IPS DF 19.7 (cell line): ENCODE results near the gene TRHDE.
A peak's percentile ranks its signal among the peaks of the same experiment; 100 is the strongest.
"Not testable (repeated sequence)": the region's sequence is repeated elsewhere in the genome, so short reads cannot be mapped to it uniquely, and the experiment has no call there.

Experiments
- DNase-seq: peaks from one replicate; pipeline ENCODE4 v3.0.0-alpha.2; 2013; ENCODE audit warnings: low read depth, low spot score

Gene TRHDE

DNA sequence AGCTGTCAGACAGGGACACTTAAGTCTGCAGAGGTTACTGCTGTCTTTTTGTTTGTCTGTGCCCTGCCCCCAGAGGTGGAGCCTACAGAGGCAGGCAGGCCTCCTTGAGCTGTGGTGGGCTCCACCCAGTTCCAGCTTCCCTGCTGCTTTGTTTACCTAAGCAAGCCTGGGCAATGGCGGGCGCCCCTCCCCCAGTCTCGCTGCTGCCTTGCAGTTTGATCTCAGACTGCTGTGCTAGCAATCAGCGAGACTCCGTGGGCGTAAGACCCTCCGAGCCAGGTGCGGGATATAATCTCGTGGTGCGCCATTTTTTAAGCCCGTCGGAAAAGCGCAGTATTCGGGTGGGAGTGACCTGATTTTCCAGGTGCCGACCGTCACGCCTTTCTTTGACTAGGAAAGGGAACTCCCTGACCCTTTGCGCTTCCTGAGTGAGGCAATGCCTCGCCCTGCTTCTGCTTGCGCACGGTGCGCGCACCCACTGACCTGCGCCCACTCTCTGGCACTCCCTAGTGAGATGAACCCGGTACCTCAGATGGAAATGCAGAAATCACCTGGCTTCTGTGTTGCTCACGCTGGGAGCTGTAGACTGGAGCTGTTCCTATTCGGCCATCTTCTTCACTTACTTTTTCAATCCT lies 248.0 kb downstream of the TRHDE start:
- not testable (repeated sequence) for DNase-seq

DNA sequence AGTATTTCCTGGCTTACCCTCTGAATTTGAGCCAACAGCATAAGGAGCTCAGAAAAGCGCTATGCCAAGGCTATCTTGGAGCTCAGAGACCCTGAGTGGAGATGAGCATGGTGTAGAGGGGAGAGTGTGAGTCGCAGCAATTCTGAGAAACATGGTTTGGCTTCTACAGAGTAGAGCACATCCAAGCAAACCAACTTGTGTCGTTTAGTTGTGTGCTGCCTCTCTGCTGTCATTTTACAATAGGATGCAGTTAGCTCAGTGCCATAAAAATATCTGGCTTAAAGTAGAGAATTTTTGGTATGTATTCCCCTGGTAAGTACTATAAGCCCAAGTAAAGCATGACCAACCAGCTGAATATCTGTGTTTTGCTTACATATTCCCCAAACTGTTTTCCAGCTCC lies 249.2 kb downstream of the TRHDE start:
- DNase-seq, result no peak

DNA sequence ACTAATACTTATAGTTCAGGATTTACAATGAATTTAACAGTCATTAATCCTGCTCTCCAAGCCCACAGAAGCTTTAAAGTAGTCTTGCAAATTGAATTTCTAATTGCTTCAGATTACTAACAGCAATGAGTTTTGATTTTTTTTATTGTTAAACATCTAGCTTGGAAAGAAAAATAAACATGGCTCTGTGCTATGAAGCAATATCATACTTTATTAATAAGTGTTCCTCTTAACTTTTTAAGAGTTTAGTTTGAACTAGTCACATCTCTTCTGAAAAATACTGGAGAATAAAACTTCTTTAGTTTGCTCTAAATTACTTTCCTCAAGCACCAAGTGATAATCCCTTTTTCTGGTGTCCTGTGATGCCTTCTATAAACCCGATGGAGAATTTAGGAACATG lies 250.2 kb downstream of the TRHDE start:
- no peak for DNase-seq

DNA sequence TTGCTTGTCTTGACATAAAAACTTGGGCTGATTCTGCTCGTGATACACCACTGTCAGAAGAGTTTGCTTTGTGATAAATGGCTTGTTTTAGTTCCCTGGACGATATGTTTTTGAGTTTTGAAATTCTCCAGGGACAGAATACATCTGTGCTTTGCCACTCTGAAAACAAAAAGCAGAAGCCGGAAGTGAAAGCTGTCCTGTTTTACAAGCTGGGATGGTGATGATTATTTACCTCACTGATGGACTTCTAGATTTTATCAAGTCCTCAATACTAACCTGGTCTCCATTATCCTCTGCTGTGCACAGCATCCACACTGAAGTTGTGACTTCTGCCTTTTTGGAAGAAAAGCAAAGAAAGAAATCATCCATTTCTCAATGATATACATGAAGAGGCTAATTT lies 251.6 kb downstream of the TRHDE start:
- DNase-seq, result no peak

DNA sequence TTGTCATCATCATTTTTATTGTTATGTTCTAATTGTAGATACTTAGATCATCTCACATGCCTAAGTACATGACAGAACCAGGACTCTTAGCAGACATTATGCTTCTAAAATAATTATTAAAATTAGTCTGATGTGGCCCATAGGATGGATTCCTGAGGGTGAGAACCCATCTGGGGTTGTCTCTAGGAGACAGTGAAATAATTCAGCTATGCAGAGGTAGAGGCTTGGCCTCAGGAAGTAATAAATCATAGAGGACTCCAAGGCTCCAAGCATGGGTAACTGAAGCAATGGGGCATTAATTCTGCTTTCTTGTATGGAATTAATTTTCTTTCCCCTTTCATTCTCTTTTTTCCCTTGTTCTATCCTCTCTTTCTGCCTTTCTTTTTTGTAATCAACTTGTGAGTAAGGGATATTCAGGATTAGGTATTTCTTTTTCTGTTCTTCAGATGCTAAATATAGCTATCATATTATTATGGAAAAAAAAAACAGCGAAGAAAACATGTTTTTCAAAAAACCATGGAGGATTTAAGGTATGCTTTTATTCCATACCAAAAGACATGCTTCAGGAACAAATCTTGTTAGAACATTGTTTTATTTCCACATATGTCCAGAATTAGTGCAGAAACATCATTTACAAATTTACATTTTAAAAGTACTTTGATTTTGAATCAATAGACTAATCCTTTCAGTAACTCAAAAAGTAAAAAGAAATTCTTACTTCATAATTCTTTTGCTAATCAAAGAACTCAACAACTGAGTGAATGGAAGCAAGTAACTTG lies 263.2 kb downstream of the TRHDE start:
- no peak for DNase-seq

DNA sequence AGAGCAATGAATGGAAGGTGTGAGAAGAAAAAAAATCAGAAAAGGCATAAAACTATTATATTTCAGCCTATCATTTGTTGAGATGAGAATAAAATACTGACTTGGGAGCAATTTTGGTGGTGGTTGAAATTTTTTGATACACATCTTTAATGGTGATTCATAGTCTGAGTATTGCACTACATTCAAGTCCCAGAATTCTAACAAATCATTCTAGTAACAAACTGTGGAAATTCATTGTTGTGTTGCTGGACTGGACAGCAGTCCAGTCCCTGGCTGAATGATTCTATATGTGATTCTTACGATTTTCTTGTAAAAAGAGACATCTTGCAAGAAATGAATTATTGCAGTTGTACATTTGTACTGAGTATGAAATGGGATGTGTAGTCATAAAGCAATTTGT lies 268.6 kb downstream of the TRHDE start:
- no peak for DNase-seq

DNA sequence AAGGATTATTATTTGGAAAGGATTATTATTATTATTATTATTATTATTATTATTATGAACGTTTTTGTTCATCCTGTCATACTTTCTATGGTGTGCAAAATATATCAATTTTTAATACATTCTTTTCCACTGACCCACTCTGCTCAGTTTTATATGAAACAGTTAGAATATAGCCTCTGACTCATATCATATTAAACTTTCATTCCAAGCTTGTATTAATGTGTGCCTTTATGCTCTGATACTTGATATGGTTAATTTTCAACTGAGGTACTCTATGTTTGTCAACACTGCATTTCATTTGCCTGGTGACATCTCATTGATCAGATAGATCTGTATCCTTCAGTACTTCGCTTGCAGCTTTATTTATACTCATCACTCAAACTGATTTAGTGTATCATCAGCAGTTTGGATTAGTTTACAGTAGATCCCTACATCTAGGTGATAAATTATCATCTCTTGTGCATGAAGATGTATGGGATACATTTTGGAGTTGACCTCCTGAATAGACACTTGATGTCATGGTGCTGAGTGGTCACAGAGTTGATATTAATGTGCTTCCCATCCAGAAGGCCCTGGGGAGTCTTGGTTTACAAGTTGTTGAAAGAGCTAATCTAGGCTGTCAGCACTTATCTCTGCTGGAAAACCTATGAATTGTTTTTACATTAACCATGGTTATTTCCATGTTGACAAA lies 271.8 kb downstream of the TRHDE start:
- DNase-seq, result no peak

DNA sequence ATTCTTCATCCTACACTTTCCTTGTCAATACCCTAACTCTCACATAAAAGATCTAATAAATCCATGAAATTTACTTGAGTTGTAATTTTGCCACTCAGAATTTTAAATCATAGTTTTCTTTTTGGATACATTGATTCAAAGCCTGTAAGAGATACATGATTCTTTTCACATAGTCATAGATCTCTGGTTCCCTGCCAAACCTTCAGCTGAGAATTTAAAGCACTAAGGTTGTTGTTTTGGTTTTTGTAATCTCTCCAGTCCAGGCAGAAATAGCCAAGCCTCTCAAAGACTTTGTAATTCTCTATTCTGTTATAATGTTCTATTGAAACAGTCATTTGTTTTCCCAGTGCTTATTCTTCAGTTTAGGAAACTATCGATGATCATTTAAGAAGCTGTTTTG lies 273.9 kb downstream of the TRHDE start:
- DNase-seq, result no peak

DNA sequence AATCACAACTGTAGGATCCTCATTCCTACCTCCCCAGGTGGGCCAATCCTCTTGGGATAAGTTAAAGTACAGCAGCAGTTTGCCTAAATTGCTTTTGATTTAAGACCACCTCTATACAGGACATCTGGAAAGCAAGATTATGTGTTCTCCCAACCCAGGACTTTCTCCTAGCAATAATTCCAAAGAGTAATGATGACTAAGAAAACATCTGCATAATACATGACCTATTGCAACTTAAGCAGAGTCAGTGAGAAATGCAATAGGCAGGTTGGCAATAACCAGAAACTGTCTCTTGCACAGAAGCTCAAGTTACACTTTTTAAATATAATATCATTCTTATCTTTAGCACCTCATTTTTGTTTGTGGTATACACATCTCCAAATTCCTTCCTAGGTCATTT lies 275.4 kb downstream of the TRHDE start:
- DNase-seq, result no peak

DNA sequence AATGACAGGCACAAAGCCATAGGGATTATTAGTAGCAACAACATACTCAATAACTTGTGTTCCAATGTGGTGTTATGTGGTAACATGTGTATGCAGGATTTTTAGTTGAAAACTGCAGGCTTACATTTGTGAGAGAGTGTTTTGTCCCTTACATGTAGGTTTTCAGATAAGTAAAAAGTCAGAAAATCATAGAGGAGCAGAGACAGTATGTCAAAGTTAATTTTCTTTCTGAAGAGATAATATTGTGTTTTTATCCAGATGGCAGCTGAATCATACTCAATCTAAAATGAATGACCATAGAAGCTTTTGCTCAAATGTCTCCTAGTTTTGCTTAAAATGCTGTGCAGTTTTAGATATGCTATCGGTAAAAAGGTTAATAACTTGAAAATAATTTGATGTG lies 277.0 kb downstream of the TRHDE start:
- DNase-seq, result no peak

DNA sequence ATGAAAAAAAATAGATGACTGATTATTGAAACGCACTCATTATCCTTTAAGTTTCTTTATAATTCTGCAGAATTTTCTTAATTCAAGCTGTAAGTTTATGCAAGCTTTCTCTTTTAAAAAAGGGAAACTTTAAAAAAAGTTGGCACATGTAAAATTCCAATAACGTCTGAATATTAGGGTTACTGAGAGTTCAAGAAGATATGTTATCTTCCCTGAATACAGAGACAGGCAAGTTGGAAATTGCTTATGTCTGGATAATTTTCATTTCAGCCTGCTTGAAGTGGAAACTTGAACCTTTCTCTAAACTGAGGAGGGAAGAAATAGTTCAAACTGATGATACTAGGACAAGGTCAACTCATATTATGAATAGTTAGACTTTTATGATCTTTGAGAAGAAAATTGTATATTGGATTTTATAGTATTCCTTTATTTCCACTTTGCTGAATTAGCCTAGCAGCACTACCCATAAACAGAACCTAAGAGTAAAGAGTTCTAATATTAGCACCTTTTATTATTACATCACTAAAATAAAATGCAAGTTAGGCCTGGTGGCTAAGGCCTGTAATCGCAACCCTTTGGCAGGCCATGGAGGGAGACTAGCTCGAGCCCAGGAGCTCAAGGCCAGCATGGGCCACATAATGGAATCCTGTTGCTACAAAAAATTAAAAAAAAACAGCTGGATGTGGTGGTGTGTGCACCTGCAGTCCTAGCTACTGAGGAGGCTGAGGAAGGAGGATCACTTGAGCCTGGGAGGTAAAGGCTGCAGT lies 288.0 kb downstream of the TRHDE start:
- DNase-seq, result no peak

DNA sequence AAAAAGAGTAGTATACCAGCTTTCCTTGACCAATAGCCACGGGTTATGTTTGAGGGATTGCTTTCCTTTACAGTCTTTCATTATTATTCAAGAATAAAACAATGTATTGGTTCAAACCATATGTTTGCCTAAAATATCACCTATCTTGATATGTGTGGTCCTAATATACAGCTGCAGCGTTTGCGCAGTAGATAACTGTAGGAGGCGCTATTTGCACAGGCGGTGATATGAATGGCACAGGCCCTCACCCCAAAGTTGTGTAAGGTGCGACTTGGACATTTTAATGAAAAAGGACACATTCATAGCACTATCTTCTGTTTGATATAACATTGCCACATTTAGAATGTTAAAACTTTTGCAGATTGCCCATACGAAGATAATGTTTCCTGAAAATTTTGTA lies 298.4 kb downstream of the TRHDE start:
- DNase-seq, result peak; percentile 9

DNA sequence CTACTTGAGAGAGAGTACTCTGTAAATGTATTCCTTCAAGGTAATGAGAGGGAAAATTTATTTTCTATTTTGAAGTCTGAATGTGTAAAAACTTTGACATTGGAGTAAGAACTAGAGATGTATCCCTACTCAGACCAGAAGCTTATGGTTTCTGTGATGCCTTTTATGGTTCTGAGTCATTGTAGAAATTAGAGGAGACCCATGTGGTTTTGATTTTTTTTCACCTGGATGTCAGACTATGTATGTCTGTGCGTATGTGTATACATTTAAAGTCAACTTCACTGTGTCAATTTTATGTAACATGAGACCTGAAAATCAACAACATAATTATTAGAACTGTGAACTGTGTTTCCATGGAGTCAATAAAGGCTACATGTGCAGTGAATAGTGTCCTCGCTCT lies 302.0 kb downstream of the TRHDE start:
- DNase-seq, result no peak

DNA sequence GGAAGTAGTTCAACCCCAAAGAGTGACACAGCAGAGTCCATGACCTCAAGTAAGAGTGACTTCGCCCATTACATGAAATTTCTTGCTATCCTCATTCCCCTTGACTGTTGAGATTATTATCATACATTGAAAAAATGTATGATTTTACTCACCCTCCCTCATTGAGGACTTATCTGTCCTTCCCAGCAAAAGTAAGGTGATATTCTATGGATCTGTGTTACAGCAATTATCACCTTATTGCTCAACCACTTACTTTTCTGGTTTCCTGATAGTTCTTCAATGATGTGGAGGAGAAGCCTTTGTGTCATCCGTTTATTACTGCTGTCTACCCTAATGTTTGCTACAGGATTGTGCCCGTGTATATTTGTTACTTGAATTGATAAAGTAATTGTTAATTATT lies 306.2 kb downstream of the TRHDE start:
- DNase-seq, result no peak

DNA sequence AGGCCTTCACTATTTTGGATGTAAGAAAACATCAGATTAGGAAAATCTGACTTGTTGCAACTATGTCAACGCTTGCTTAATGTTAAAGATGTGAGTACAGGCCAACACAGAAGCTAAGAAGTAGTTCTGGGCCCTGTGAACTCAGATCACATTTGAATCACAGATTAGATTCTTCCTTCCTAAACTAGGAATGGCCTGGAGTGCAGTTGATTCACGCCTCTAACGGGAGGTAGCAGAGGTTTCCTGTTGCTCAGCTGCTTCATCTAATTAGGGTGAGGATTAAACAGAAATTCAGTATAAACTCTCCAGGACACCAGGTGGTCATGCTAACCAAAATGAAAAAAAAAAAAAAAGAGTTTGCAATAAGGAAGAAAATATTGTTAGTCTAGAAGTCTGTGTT lies 314.3 kb downstream of the TRHDE start:
- no peak for DNase-seq

DNA sequence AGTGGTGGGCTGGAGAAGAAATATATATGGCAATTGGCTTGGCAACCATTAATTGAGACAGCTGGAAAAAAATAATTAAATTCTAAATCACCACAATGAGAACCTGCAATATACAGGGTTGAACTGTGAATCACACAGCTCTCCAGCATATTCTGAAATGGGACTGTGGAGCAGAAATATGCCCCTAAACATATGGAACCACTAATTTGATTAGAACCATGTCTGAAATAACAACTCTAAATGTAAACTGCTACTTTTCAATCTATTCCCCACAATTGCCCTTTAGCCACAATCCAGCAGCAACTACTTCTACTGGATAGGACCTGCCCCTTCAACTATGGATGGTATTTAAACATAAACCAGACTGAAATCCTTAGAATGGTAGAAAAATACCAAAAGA lies 330.4 kb downstream of the TRHDE start:
- DNase-seq, result no peak

DNA sequence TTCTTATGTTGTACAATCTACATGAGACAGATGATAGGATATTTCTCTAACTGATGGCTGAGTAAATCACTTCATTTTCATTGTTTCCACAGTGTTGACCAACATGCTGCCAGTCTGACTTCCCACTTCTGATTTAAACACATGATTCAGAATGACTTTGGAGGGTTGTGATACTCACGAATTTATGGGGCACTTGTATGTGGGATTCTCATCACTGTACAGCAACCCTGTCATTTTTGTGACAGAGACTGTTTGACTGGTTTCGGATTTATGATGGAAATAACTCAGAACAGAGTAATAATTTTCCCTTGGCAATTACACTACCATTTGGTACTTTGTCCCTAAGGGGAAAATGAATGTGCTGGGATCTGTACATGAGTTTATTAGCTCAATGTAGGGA lies 333.8 kb downstream of the TRHDE start:
- DNase-seq, result no peak

DNA sequence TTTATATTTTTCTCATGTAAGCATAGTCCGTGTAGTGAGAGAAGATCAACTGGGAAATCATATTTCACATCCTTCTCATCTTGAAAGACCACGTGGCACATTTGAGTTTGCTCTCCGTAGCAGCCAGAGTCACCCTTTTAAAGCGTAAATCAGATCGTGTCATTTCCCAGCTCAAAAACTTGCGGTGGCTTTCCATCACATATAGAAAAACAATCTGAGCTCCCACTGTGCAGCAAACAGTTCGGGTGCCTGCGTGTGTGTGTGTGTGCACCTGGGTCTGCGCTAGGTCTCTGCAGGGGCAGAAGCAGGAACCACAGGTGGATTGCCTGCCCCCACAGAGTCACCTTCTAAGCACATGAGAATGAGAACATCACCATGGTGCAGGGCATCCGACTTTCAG lies 338.2 kb downstream of the TRHDE start:
- no peak for DNase-seq

DNA sequence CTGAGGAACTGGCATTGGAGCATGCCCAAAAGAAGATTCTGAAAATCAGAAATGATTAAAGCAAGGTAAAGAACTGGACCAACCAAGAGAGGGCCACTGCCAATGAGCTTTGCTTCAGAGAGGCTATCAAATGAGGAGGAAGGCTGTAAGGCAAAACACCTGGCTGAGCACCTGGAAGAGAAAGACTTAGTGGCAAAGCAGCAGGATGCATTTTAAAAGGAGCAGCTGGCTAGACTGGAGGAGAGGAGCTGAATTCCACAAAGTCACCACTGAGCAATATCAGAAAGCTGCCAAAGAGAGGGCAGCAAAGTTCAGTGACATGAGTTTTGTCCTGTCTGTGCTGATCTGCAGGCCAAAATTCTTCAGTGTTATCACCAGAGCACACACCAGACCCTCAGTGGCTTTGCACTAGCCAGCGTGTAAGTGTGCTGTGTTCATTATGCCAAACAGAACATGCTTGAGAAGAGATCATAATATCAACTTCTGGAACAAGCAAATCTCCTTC lies 338.7 kb downstream of the TRHDE start:
- DNase-seq, result peak; percentile 70

DNA sequence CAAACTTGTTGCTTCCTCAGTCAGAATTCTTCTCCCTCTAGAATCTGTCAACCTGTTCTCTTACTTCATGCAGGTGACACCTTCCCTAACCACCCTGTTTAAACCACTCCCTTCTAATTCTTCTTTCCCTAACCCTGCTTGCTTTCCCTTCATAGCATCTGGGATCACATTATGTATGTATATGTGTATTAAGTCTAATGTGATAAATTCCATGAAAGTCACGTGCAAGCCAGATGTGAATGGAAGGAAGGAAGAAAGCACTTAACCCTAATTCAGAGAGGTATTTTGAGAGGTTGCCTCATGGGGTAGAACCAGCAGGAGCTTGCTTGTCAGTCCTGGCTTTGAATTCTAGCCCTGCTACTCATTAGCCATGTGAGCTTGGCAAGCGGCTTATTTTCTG lies 340.0 kb downstream of the TRHDE start:
- peak; percentile 96 for DNase-seq

DNA sequence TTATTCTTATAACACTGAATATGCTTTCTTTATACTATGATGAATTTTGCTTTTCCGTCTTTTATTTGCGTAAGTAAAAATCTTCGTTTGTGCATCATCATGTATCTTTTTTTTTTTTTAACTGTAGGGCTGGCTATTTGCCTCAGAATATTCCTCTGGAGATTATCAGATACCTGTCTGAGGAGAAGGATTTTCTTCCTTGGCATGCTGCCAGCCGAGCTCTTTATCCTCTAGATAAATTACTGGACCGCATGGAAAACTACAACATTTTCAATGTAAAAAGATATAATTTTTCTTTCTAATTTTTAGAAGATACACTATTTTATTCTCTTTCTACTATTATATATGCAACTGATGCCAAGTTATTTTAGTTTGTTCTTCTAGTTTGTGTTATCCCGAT lies 346.6 kb downstream of the TRHDE start:
- DNase-seq, result no peak

DNA sequence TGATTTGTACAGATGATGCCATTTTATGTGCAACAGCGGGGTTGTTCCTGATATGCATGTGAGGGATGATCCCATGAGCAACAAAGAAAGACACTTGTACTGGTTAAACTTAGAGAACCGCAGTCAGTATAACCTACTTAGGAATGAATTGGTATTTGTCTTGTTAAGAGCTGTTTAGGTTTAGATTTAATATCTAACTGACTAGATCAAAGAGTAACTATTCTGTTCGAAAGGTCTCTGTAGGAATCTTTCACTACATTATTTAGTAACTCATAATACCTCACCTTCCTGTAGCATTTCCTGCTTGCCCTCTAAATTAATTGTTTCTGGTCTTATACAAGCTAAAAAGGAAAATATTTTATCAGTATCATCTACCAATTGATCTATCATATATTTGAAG lies 350.4 kb downstream of the TRHDE start:
- DNase-seq, result no peak
